HG02943 (cell line): ENCODE results near the gene EPHB2.
"Not testable (repeated sequence)": the region's sequence is repeated elsewhere in the genome, so short reads cannot be mapped to it uniquely, and the experiment has no call there.

Experiments
- ATAC-seq: cut with Tn5 transposase; IDR thresholded peaks from one replicate; pipeline ENCODE4 v1.9.1; 2021; ENCODE audit warnings: mild to moderate bottlenecking, low read depth, moderate library complexity; ENCODE audit not compliant: unreplicated experiment

The EPHB2 gene

GRCh38 chr1:22830041-22830566, 119.5 kb downstream of the EPHB2 start:
- ATAC-seq = no peak

GRCh38 chr1:22830757-22831340, 120.2 kb downstream of the EPHB2 start:
- no peak for ATAC-seq

- no peak for ATAC-seq
Measured at GRCh38 chr1:22831729-22832413, 121.2 kb downstream of the EPHB2 start.

GRCh38 chr1:22832414-22832786, 121.8 kb downstream of the EPHB2 start:
- no peak for ATAC-seq

GRCh38 chr1:22833699-22834098, 123.1 kb downstream of the EPHB2 start:
- ATAC-seq = no peak

- not testable (repeated sequence) for ATAC-seq
Measured at GRCh38 chr1:22834420-22834819, 123.8 kb downstream of the EPHB2 start.

- ATAC-seq = no peak
Measured at GRCh38 chr1:22835636-22836319, 125.1 kb downstream of the EPHB2 start.

- ATAC-seq = no peak
Measured at GRCh38 chr1:22836850-22837249, 126.2 kb downstream of the EPHB2 start.

GRCh38 chr1:22837332-22837731, 126.7 kb downstream of the EPHB2 start:
- no peak for ATAC-seq

GRCh38 chr1:22838965-22839364, 128.3 kb downstream of the EPHB2 start:
- ATAC-seq = no peak

GRCh38 chr1:22839806-22840205, 129.2 kb downstream of the EPHB2 start:
- no peak for ATAC-seq

- no peak for ATAC-seq
Measured at GRCh38 chr1:22841142-22841541, 130.5 kb downstream of the EPHB2 start.

- no peak for ATAC-seq
Measured at GRCh38 chr1:22841860-22842281, 131.2 kb downstream of the EPHB2 start.

GRCh38 chr1:22843441-22844183, 133.0 kb downstream of the EPHB2 start:
- not testable (repeated sequence) for ATAC-seq

GRCh38 chr1:22844621-22845020, 134.0 kb downstream of the EPHB2 start:
- no peak for ATAC-seq

GRCh38 chr1:22845398-22845935, 134.8 kb downstream of the EPHB2 start:
- no peak for ATAC-seq

- no peak for ATAC-seq
Measured at GRCh38 chr1:22846458-22846857, 135.8 kb downstream of the EPHB2 start.

GRCh38 chr1:22847249-22847648, 136.6 kb downstream of the EPHB2 start:
- ATAC-seq = no peak

- ATAC-seq = no peak
Measured at GRCh38 chr1:22847709-22848108, 137.1 kb downstream of the EPHB2 start.

GRCh38 chr1:22848405-22848804, 137.8 kb downstream of the EPHB2 start:
- ATAC-seq = no peak

- no peak for ATAC-seq
Measured at GRCh38 chr1:22849770-22850169, 139.1 kb downstream of the EPHB2 start.
